ENCODE results near the gene ADPRH. TPM values are rescaled to one million over a fixed set of nuclear protein-coding genes. Genes with fewer than 3 reads are reported as not detected.

ADPRH gene
- total RNA-seq, 1 donor from 2014 or later, result 3.9 TPM

GRCh38 chr3:119602676-119603075, 23.4 kb downstream of the ADPRH start:
- H3K27me3 Mint-ChIP-seq (ENCODE audit: low read depth), result peaks cover 1% of the 10 kb centered on the region
- no peak for TF ChIP-seq CTCF (IDR thresholded peaks at IDR 0.05)
- no peak for DNase-seq (ENCODE audit: low spot score)
- H3K4me3 Mint-ChIP-seq (ENCODE audit: unreplicated experiment), result no peak overlapping the region
- H3K27ac Mint-ChIP-seq (ENCODE audit: unreplicated experiment), result no peak overlapping the region
- no peaks in the 10 kb centered on the region for H3K9me3 Mint-ChIP-seq (ENCODE audit: low read depth)
- no peaks in the 10 kb centered on the region for H3K36me3 Mint-ChIP-seq (ENCODE audit: low read depth)
- peaks cover 9% of the 10 kb centered on the region for H3K4me1 Mint-ChIP-seq (ENCODE audit: low read depth)

DNA sequence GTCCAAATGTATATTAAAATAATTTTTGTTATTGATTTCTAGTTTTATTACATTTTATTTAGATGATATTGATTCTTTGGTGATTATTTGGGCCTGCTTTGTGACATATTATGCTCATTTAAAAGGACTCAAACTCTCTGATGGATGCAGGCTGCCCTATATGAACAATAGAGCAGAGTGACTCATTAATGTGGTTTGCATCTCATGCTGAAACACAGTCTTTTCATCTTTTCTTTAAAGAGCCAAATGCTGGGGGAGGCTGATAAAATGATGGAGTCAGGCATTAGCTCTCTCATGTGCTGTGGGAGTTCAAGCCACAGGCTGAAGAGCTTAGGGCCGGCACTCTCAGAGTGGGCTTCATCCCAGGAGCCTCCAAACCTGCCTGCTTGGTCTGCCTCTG, 25.6 kb downstream of the ADPRH start:
- H3K4me3 Mint-ChIP-seq (ENCODE audit: unreplicated experiment), result no peak overlapping the region
- no peaks in the 10 kb centered on the region for H3K9me3 Mint-ChIP-seq (ENCODE audit: low read depth)
- DNase-seq (ENCODE audit: low spot score), result no peak

DNA sequence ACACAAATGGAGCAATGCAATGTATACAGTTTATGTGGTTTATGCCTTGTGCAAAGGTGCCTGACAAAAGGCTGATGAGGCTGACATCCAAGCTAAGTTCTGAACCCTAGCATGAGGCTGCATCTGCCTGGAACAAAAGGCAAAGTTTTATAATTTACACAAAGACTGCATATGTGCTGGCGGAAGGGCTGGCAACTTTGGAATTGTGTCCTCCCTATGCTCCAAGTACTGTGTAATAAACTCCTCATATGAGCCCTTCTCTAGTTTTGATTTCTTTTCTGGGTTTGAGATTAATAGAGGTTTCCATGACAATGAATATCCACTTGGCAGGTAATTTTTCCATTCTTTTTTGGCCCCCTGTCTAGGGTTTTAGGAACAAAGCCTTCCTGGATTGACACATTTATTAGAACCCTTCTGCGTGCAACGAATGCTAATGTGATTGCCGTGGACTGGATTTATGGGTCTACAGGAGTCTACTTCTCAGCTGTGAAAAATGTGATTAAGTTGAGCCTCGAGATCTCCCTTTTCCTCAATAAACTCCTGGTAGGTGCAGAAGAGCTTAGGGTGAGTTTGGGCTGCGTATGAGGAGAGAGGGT, 29.2 kb downstream of the ADPRH start:
- TF ChIP-seq CTCF (IDR thresholded peaks at IDR 0.05), result no peak
- Mint-ChIP-seq H3K4me1 (ENCODE audit: low read depth) (no peaks in the 10 kb centered on the region), H3K9me3 (ENCODE audit: low read depth) (peaks cover 9% of the 10 kb centered on the region), H3K27me3 (ENCODE audit: low read depth) (peaks cover 8% of the 10 kb centered on the region), H3K36me3 (ENCODE audit: low read depth) (peaks cover 6% of the 10 kb centered on the region), H3K4me3 (ENCODE audit: unreplicated experiment) (no peak overlapping the region), H3K27ac (ENCODE audit: unreplicated experiment) (no peak overlapping the region)
- no peak for DNase-seq (ENCODE audit: low spot score)

More for the DNA sequence above, 25.6 kb downstream of the ADPRH start:
- no peaks in the 10 kb centered on the region for H3K36me3 Mint-ChIP-seq (ENCODE audit: low read depth)
- H3K27me3 Mint-ChIP-seq (ENCODE audit: low read depth), result peaks cover 9% of the 10 kb centered on the region
- H3K27ac Mint-ChIP-seq (ENCODE audit: unreplicated experiment), result no peak overlapping the region
- no peak for TF ChIP-seq CTCF (IDR thresholded peaks at IDR 0.05)
- no peaks in the 10 kb centered on the region for H3K4me1 Mint-ChIP-seq (ENCODE audit: low read depth)

GRCh38 chr3:119609301-119609700, 30.0 kb downstream of the ADPRH start:
- no peak overlapping the region for H3K4me3 Mint-ChIP-seq (ENCODE audit: unreplicated experiment)
- peaks cover 6% of the 10 kb centered on the region for H3K36me3 Mint-ChIP-seq (ENCODE audit: low read depth)
- H3K4me1 Mint-ChIP-seq (ENCODE audit: low read depth), result no peaks in the 10 kb centered on the region
- DNase-seq (ENCODE audit: low spot score), result no peak
- peaks cover 8% of the 10 kb centered on the region for H3K27me3 Mint-ChIP-seq (ENCODE audit: low read depth)
- peaks cover 9% of the 10 kb centered on the region for H3K9me3 Mint-ChIP-seq (ENCODE audit: low read depth)
- no peak overlapping the region for H3K27ac Mint-ChIP-seq (ENCODE audit: unreplicated experiment)
- TF ChIP-seq CTCF (IDR thresholded peaks at IDR 0.05), result no peak

DNA sequence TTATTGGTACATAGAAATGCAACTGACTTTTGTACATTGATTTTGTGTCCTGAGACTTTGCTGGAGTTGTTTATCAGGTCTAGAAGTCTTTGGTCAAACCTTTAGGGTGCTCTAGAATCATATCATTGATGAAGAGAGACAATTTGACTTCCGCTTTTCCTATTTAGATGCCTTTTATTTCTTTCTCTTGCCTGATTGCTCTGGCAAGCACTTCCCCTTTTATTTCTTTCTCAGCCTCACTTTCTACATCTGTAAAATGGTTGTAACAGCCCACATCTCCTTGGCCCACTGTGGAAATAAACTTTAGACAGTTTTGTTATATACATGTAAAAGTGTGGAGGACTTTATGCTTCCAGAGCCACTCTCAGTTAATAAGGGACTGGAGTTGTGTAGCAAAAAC, 32.4 kb downstream of the ADPRH start:
- Mint-ChIP-seq H3K27ac (ENCODE audit: unreplicated experiment) (no peak overlapping the region), H3K27me3 (ENCODE audit: low read depth) (peaks cover 8% of the 10 kb centered on the region), H3K36me3 (ENCODE audit: low read depth) (peaks cover 6% of the 10 kb centered on the region), H3K4me3 (ENCODE audit: unreplicated experiment) (no peak overlapping the region), H3K4me1 (ENCODE audit: low read depth) (no peaks in the 10 kb centered on the region), H3K9me3 (ENCODE audit: low read depth) (peaks cover 9% of the 10 kb centered on the region)
- TF ChIP-seq CTCF (IDR thresholded peaks at IDR 0.05), result no peak
- DNase-seq (ENCODE audit: low spot score), result no peak
